NAMALWA (cell line): ENCODE data around the gene MYO15B.

Experiments used
- DNase-seq: peaks from one replicate; pipeline ENCODE4 v3.0.0-alpha.2; 2015; ENCODE audit warnings: low spot score

The MYO15B gene

DNA sequence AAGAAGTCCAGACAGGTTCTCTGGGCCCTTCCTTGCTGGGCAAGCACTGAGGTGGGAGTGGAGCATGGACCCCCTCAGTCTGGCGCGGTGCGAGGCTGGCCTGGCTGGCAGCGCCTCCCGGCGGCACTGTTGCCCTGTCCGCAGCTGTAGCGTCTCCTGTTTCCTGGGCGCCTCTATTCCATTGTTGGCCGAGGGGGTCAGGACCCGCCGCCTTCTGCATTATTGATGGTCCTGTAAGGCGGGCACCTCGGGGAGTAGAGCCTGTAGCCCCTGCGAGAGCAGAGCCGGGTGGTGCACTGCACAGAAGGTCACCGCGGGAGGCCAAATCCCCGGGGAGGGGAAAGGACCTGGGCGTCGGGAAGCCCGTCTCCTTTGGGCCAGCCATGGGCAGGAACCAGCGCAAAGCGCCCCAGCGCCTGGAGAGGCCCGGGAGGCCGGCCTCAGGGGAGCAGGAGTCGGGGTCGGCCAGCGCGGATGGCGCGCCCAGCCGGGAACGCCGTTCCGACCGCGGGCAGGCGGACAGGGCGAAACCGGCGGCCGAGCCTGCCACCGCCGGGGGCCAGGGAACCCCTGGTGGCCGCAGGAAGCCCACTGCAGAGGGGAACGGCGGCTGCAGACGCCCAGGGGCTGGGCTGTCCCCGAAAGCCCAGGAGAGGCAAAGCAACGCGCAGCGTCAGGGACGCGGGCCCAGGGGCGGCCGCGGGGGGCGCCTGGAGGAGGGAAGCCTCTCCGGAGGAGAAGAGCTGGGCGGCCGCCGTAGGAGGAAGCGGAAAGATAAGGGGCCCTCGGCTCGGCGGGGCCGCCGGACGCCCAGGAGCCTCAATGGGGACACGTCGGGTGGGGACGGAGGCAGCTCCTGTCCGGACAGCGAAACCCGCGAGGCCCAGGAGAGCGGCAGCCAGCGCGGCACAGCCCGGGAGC is at the start of gene MYO15B:
Gene MYO15B (plus strand): TSS at position 126 of the 921 bp plus-strand sequence. CDS start 258 bp downstream, at position 384.
- DNase-seq = no peak

DNA sequence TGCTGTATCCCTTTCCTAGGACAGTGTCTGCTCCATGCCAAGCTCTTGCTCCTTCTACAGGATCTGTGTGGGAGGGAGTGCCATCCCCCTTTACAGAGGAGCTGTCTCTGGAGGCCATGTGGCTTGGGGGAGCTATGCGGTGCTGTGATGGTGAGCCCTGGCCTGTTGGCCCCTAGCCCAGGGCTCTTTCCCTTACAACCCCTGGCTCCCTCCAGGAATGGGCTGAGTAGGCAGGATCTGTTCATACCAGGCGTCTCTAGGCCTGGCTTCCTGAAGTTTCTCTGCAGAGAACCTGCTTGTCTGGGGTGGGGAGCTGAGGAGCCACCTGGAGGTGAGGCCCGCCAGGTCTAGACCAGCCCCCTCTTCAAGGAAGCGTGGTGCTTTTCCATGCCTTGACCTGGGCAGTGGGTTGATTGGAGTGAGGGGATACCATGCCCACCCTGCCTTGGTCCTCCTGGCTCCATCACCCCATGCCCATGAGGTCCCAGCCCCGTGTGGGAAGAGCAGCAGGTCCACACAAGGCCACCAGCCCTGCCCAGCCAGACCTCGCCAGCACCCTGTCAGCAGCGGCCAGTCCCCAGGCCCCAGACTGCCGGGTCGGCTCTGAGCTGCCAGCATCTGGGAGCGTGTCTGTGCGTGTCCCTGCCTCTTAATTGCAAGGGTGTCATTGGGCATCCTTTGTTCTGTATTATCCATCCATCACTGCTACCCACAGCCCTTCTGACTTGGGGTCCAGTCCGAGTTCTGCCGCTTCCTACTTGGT is 47.5 kb upstream of the MYO15B start:
- no peak for DNase-seq

- DNase-seq = no peak
Measured at GRCh38 chr17:75540923-75541503, 46.6 kb upstream of the MYO15B start.

- DNase-seq = no peak
Measured at GRCh38 chr17:75542229-75542628, 45.4 kb upstream of the MYO15B start.

GRCh38 chr17:75542728-75543336 is 44.8 kb upstream of the MYO15B start:
- DNase-seq = no peak

DNA sequence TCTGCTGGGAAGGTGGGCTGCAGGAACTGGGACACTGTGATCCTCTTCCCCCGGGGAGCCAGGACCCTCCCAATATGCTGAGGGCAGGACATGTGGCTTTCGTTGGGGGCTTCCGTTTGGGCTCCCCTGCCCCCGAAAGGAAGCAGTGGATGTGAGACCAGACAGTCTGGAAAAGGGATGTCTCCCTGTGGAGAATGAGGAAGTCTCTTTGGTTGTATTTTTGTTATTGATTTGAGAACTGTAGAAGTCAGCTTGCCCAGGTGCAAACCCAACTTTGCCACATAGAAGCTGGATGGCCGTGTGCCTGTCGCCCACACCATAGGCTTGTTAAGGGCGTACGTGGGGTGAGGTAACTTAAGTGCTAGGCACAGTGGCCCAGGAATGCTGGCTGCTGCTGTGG is 43.4 kb upstream of the MYO15B start:
- no peak for DNase-seq

- DNase-seq = no peak
Measured at GRCh38 chr17:75546181-75546580, 41.4 kb upstream of the MYO15B start.

GRCh38 chr17:75547091-75547490 is 40.5 kb upstream of the MYO15B start:
- DNase-seq = no peak

- no peak for DNase-seq
Measured at GRCh38 chr17:75548813-75549212, 38.8 kb upstream of the MYO15B start.

- no peak for DNase-seq
Measured at GRCh38 chr17:75549246-75550138, 38.1 kb upstream of the MYO15B start.

DNA sequence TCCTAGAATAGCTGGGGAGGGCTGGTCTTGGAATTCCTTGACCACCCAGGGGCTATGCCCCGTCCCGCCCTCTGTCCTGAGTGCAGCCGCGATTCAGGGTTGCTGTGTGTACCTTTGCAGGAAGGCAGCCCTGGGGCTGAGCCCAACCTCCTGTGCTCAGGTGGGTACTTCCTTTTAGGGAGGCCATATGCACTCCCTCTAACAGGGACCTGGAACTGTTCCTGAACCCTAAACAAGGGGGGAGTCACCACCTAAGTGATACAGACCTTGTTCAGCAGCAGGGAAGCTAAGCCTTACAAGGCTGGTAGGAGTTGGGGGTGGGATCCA is 37.5 kb upstream of the MYO15B start:
- no peak for DNase-seq

DNA sequence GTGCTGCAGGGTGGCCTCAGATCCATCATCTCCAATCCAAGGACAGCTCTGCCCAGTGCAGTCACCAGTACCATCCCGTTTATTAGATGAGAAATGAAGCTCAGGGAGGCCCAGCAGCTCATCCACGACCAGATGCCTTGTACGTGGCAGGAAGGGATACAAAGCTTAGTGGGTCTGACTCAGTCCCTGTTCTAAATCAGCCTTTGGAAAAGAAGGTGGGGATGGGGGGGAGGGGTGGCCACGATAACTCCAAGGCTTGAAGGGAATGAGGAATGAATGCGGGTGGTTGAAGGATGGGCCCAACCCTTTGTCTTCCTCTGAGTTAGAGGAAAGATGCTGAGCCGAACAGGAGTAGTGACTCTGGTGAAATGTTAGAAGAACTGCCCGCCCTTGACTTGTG is 36.3 kb upstream of the MYO15B start:
- DNase-seq = no peak

GRCh38 chr17:75552425-75553294 is 34.9 kb upstream of the MYO15B start:
- no peak for DNase-seq

DNA sequence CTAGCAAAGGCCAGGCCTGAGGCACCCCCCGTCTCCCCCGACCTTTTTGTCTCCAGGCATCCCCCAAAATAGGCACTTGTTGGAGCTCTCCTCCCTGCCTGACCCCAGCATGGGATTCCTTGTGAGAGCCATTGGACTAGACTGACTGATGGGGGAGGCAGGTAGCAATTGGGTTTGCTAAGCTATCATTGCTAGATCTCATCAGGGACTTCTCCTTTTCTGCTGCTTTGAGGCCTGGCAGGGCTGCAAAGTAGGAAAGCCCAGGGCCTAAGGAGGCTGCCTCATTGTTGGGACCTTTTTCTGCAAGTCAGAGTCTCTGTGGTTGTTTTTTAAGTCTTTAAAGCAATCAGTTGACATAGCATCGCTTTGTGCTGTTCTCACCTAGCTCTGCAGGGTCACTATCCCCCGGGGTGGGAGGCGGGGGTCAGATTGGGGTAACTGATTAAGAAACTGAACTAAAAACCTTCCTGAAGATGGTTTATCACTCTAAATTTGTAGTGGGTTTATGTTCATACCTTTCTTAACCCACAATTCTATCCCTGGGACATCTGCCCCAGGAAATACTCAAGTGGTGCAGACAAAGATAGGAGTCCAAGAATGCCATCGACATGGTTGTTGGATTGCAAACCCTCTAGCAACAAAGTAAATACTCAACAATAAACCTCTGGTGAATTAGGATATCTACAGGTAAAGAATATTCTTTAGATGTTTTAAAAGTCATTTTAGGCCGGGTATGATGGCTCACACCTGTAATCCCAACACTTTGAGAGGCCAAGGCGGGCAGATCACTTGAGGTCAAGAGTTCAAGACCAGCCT is 34.1 kb upstream of the MYO15B start:
- DNase-seq = no peak

DNA sequence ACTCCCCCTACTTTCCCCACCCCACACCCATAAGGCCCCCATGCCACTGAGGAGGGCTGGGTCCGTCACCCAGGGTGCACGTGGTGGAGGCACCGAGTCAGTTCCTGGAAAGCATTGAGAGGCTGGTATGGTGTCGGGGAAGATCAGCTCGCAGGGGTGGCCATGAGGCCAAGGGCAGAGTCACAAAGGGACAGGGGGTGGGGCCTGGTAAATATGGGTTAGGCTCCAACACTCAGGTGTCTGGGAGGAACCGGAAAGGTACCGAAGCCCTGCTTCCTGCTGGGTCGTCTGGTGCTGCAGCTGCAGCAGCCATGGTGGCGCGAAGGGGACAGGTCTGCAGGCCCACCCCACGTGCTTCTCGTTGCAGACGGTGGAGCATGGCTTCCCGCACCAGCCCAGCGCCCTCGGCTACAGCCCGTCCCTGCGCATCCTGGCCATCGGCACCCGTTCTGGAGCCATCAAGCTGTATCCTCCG is 31.9 kb upstream of the MYO15B start:
- DNase-seq = no peak

DNA sequence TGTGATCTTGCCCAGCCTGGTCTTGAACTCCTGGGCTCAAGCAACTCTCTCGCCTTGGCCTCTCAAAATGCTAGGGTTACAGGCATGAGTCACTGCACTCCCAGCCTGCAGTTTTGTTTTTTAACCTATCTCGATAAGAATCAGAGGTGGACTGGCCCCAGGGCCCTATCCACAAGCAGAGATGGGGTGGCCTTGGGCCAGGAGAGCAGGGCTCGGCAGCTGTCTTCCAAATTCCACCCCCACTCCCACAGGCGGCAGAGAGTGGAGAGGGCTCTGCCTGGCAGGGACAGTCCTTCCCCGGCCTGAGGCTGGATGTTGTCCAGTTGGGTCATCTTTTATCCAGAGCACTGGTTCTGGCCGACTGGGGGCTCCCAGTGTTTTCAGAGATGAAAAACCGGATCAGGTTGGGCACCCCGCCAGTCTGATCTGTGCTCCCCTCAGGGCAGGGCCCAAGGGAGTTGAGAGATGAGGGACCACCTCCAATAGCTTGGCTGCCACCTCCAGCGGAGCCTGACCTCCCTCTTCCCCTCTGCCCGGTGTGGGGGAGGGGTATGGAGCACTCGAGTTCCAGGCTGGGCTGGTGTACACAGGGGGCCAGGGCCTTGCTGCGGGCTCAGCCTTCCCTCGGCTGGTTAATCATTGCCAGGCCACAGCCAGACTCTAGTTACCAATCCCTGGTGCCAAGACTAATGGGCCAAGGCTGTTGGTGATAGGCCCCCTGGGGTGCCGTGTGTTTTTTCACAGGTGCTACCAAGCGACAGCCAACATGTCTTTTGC is 30.3 kb upstream of the MYO15B start:
- no peak for DNase-seq

GRCh38 chr17:75557852-75558665 is 29.5 kb upstream of the MYO15B start:
- DNase-seq = no peak
